HCEC 1CT (cell line): ENCODE measurements around the gene POU2F3.

Experiments used
- DNase-seq: peaks from one replicate; pipeline ENCODE4 v3.0.0-alpha.2; 2017

POU2F3 gene

DNA sequence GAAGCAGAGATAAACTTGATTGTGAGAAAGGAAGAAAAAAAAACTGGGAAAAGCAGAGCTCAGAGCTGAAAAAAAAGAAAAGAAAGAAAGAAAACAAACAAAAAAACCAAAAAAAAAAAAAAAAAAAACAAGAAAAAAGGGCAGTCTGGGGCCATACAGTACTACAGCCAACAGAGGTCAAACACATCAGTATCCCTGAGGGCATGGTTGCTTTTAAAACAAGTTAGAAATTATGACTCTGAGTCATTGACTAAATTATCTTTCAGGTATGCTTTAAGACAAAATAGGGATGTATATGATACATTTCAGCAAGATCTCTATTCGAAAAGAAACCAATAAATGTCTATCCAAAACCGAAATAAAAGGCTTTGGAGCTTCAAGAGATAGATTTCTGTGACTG lies 48.1 kb downstream of the POU2F3 start:
- DNase-seq, result no peak

DNA sequence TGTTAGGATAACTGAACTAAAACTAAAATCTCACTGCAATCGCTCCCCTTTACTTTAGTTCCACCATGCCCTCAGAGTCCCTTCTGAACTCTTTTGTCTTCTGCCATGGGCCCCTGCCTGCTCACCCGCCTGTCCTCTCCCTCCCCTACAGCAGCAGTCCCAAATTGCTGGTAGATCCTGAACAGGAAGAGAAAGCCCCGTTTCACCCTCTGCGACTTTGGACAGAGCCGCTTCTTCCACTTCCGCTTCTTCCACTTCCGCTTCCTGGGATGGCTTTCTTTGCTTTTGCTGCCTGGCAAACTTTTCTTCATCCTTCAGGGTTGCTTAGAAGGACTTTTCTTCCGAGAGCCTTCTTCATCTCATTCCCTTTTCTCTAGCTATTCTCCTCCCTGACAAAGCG lies 49.5 kb downstream of the POU2F3 start:
- DNase-seq, result no peak

DNA sequence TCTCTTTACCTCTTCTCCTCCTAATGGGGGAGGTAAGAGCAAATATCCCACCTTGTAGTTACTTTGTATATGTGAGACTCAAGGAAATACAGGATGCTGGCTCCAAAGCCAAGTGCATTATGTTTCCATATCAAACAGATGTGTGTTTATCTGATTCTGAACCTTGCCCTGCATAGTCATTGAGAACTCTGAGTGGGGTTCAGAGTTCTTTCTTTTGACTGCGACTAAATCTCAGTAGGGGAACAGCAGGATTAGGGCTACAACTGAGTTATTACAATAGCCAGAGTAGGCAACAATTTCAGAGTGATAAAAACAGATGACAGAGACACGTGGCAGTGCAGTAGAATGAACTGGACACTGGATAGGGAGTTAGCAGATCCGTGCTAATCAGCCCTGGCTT lies 51.0 kb downstream of the POU2F3 start:
- no peak for DNase-seq

DNA sequence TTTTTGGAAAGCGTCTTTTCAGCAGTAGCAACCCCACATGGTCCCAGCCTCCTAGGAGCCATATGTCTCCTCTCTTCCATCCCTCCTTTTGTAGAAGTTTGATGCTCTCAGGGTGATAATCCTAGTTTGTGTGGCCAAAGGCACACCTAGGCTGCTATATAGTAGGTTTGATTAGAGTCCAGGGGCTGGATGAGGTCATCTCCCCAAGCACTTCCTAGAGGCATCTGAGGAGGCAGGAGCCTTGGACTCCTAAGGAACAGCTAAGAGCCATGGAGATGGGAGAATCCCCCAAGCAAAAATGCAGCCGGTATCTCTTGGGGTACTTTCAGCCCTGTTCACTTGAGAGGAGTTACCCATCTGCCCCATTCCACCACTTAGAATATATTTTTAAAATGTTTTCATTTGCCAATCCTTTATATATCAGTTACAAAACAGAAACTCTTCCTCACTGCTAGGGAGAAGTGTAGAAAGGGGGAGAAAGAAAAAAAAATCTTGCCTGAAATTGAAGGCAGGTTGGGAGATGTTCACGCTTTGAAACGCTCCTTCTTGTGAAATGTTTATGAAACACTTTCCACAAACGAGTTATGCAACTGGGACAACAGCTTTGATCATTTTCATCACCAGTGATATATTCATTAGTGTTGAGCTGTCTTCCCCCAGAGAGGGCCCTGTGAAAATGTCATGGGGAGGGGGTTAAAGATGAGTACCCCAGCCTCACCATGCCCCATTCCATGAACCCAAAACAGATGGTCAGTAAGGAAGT lies 53.3 kb downstream of the POU2F3 start:
- DNase-seq, result no peak

DNA sequence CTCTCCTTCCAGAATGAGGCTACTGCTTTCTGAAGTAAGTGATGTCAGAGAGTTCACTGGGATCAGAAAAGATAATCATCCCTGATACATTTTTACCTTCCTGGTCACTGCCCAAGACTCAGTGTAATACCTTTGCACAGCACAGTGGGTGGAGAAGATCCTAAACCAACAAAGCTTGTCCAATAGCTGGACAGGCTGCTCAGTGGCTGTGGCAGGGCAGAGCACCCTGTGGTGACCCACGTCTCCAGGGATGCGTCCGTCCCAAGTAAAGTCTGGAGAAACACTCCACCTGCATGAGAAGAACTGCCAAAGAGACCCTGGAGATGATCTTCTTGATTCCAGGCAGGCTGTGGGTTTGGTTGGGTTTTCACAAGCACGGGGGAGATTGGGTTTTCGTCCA lies 54.2 kb downstream of the POU2F3 start:
- DNase-seq, result no peak

DNA sequence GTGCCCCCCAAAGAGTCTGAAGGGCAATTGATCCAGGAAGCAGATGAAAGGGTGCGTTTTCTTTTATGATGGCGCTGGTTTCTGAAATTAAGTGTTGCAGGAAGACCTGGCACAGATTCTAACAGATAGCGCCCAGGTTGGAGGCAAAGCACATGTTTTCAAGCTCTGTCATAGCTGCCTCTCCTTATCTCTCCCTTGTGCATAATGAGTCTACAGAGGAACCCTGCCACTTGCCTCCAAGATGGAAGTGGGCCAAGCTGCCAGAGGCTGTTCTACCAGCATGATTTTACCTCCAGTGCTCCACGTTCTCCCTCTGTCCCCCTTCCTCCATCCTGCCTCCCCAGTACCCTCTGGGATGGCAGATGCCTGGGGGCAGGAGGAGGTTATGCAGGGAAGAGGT lies 55.2 kb downstream of the POU2F3 start:
- no peak for DNase-seq

DNA sequence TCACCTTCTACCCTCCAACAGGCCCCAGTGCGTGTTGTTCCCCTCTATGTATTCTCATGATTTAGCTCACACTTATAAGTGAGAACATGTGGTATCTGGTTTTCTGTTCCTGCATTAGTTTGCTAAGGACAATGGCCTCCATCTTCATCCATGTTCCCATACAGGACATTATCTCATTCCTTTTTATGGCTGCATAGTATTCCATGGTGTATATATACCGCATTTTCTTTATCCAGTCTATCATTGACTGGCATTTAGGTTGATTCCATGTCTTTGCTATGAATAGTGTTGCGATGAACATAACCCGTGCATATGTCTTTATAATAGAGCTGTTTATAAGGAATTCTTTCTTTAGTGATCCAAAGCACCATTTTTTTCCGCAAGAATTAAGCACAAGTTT lies 56.6 kb downstream of the POU2F3 start:
- no peak for DNase-seq

DNA sequence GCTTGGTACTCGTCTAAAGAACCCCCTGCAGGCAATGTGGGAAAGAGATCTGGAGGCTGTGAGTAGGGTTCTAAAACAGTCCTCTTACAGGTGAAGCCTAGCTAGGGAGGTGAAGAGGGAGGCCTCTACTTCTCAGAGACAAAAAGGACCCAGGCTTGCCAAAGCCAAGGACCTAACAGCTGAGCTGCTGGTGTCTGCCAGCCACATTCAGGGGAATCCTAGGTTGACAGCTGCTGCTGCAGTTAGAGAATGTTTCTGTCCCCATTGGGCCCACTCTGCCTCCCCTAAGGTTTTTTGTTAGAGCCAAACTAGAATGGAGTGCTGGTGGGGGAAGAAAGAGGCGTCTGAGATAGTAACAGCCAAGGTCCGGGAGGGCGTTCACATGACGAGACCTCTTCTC lies 58.5 kb downstream of the POU2F3 start:
- DNase-seq, result no peak

DNA sequence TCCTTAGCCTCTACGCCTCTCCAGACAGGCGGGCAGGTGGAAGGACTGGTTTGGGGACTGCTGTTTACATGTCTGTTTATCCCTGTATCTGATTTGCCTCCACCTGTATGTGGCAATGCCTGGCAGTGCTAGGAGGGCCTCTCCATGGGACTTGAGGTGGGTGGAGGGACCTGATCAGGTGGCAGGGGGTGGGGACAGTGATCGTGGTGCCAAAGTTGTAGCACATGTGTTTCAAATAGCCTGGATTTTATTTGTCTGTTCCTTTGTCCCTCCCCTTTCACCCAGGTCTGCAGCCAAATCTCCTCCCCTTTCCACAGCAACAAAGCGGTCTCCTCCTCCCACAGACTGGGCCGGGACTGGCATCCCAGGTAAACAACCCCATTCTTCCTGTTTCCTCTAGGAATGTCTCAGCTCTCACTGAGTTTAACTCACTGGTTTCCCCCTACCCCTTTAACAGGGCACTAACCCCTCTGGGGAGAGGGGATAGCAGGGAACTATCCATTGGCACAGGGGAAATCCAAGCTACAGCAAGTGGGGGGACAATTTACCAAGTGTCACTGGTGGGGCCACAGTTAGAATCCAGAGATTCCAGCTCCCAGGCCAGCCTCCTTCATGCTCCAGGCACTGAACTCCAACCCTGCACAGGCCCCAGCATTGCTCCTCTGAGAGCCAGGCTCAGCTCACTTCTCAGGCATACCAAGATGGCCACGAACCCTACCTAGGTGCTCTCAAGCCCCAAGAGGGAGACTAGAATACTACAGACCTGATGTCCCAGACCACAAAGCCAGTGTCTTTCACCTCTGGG lies 62.3 kb downstream of the POU2F3 start:
- DNase-seq, result no peak

DNA sequence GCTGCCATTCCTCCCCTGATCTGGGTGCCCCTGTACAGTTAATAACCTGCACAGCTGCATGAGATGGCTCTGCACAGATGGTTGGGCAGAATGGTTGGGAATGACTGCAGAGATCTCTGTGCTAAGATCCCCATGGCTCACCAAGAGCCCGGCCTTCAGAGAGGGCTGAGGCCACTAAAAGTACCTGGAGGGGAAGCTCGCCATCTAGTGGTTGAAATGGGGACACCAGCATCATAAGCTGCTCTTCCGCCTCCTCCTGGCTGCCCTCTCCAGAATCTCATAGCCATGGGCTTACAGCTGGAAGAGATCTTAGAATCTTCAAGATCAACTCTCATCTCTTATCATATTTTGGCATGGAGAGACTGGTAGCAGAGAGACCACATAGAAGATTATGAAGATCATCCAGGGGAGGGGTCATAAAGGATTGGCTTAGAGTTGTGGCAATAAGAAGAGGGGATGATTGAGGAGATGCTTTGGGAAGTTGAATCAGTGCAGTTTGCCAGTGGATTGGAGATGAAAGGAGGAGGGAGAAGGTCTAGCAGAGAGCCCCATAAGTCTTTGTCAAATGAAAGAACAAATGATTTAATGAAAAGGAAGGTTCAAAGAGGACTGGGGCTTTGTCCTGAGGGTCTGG lies 63.2 kb downstream of the POU2F3 start:
- peak; percentile 73 for DNase-seq

DNA sequence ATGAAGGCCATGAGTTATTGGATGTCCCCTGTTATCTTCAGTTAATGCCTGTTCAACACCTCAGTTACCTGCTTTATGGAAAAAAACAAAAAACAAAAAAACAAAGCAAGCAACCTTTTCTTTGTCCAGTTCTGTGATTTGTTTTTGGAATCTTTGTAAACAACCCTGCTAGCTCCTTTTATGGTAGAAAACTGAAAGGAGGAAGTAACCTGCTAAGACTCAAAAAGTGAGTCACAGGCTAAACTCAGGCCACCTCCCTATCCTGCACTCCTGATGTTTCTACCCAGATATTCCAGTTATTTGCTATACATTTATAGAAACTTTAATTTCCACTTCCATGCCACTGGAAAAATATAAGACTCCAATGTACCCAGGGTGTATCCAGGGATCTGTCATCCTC lies 64.6 kb downstream of the POU2F3 start:
- peak; percentile 44 for DNase-seq

DNA sequence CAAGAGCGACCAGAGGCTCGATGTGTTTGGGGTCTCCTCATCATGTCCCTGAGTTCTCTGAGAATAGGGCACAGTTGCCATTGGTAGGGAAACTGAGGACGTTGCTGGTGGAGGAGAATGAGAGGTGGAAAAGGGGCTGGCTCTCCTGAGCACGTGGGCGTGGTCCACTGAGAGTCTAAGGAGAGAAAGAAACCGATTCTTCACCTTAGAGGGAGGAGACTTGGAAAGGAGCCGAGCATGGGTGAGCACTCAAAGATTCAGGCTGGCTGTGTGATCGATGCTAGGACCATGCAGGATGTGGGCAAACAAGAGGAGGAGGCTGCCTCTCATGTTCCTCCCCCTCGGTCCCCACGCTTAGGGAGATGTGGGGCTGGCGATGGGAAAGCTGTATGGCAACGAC lies 65.3 kb downstream of the POU2F3 start:
- DNase-seq, result no peak

DNA sequence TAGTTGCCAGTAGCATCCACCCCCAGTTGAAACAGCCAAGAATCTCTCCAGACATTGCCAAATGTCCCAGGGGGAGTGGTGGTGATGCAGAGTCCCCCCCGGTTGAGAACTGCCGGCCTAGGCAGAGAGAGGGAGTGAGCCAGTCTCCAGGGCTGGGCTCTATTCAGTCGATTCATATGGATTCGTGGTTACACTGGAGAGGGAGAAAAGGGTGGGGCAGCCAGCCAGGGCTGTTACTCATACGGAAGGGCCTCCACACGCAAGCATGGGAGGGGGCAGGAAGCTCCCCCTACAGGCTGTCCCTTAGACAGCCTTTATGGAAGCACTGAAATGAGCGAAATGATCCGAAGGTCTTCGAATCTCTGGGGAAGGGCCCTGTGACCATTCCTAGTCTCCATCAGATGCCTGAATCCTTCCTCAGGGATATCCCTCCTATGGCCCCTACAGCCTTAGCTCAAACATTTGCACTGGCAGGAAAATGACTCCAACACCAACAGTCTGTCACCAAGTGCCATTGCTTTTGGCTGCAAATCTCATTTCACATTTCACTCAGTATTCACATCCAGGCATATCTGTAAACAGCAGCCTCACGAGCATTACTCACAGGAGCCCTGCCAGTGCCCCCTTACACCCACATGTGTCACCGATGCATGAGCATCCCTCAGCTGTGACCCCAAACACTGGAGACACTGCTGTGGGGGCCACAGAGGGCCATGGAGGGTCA lies 66.7 kb downstream of the POU2F3 start:
- DNase-seq, result peak; percentile 89

DNA sequence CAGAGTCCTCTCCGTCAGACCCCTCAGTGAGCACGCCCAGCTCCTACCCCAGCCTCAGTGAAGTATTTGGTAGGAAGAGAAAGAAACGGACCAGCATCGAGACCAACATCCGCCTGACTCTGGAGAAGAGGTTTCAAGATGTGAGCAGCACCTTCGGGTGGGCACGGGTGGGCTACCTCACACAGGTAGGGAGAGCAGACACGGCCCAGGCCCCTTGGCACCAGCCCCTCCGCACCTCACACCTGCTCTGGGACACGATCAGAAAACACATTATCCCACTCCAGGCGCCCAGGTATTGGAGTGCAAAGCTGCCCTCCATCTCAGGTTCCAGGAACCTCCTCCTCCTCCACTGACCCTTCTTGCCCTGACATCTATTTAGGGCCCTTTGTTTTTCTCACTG lies 67.5 kb downstream of the POU2F3 start:
- no peak for DNase-seq

DNA sequence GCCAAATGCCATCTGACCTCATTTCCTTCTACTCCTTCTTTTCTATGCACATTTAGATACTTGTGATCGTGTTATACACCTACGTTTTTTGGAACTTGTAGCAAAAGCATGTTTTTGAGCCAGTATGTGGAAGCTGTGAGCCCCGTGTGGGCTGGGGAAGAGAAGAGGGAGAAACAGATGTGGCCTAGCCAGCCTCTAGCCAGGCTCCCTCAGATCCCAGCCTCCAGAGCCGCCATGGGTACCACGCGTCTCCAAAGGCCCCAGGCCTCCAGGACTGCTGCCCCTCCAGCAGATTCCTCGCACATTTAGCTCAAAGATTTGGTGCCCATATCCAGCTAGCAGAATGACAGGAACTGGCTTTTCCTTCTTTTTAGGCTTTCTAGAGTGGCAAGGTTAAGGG lies 68.1 kb downstream of the POU2F3 start:
- no peak for DNase-seq

DNA sequence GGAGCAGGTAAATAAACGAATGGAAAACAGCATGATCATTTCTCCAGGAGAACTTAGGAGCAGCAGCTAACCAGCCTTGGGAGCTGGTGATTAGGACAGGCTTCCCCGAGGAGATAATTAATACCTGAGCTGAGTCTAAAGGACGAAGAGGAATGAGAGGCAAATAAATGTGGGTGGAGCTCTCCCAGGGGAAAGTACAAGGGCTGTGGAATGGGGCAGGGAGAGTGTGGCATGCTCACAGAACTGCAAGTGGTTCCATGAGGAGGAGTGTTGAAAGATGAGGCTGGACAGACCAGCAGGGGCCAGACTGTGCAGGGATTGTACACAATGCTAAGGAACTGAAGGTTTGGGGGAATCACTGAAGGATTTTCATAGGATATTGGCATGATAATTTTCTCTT lies 70.9 kb downstream of the POU2F3 start:
- no peak for DNase-seq

DNA sequence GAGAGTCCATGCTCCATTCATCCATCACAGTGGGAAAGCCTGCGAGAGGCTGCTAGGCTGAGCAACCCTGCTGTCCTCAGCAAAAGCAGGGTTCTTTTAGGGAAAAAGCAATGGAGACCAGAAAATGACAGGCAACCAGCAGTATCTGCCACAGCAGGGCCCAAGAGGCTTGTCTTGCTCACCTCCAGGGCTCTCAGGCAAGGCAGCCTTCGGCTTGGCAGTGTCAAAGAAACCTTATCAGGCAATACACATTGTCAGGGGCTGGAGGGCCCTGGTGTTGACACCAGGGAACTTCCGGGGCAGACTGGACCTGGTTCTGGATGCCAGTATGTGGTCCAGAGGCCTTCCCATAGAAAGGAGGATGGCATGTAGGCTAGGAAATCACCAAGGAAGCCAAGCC lies 74.9 kb downstream of the POU2F3 start:
- DNase-seq, result no peak

DNA sequence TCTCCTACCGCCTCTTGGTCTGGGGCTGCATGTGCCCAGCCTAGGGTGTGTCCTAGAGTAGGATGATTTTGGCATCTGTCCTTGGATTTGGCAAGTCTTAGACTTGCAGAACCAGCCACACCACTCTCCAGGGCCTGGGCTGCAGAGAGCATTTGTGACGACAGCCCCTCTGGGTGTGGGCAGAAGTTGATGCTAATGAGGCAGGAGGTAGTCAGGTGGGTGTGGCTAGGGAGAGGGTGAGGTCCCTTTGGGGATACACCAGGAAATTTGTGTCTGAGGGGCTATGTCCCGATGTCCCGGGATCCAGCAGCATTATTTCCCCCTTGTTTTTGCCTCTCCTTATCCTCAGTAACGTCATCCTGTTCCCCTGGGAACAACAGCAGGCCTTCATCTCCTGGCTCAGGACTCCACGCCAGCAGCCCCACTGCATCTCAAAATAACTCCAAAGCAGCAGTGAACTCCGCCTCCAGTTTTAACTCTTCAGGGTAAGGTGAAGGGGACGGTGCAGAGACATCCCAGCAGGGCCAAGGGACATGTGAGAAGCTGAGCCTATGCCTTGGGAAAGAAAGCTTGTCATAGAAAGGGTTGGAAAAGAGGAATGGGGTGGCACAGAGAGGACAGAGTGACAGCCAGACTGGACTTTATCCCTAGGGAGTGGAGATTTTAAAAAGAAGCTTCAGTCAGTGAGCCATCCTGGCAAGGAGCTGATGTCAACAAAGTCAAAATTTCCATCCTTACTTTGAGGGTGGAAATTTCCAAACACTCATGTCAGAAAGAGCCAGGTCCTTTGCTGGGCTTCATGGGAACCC lies 77.1 kb downstream of the POU2F3 start:
- DNase-seq, result no peak

DNA sequence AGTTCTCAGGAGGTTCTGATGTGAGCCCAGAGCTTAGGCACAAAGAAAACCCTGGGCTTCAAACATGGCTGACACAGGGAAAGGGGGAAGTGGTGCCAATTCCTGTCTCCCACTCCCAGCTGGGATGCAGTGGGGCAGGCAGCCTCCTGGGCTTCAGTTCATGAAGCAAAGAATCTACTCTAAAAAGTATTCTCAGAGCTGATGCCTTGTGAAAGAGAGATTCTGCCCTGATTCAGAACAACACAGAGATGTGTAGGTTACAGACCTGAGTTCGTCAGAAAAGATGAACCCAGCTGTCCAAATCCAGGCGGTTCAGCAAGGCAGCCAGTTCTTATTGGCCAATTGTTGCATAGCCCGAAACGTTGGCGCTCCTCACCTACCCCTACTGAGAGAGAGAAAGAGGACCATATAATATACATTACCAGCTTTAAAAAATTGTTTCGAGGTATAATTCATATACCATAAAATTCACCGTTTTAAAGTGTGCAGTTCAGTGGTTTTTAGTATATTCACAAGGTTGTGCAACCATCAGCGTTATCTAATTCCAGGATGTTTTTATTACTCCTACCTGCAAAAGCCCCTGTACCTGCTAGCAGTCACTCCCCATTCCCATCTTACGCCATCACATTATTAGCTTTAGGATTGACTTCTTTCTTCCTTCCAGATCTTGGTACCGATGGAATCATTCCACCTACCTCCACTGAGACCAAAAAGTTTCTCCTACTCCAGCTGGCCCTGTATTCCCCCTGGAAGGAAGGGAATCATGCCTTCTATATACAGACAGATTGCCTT lies 77.9 kb downstream of the POU2F3 start:
- DNase-seq, result no peak

DNA sequence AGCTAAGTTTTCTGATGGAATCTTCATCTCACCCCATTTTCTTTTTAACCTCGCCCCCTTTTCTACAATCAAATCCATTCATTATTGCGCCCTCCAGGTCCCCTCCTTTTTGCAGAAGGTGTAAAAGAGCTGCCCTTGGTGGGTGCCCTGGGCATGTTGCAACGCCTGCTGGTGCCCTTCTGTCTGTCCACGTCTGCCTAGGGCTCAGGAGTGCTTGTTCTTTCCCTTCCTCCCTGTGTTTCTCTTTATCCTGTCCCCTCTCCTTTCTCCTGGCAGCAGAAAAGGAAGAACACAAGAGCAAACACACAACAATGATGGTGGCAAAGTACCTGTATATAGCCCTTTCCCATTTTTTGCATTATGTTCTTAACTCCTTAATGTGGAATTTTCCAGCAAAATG lies 79.0 kb downstream of the POU2F3 start:
- no peak for DNase-seq

DNA sequence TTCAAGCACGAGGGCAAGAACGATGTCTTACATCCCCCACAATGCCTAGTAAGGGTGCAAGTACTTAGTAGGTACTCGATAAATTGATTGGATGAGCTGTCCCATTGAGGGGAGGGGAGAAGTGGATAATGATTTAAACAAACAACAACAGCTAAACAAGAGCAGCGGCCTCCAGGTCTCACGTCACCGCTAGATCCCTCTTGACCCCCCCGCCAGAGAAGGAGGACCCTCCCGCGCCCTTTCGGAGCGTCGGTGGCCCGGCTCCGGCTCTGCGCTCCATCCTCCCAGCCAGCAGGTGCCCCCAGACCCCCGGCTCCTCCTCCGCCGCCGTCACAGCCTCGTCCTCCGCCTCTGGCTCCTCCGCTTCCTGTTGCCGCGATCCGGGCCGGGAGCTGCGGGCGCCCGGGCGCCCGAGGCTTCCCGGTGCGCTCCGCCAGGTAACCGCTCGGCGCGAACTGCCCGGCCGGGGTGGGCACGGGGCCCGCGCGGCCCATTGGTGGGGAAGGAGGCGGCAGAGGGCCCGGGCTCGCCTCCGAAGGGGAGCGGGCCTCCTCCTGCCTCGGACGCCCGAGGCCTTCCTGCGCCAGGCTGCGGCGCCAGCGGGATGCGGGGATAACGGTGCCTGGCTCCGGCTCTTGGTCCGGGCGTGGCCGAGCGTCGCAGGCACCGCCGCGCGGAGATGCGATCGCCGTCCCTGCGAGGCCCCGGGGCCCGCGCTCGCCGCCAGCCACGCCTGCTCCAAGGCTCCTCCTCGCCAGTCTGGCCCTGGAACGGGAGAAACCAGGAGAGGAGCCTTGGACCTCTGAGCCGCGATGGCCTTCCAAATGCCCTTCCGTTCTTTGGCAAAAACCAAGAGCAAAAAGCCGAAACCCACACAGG lies 85.2 kb downstream of the POU2F3 start, which contains the start of gene TLCD5:
TLCD5 (plus strand) TSS at position 368 of the 879 bp plus-strand sequence. CDS start 2,143 bp downstream, outside the sequence.
- peak; percentile 59 for DNase-seq
